ENCODE data around the gene LRP5. TPM values are rescaled to one million over a fixed set of nuclear protein-coding genes. Genes with fewer than 3 reads are reported as not detected.

LRP5 gene
- total RNA-seq, 1 donor from 2014 or later: 65.0 TPM

GRCh38 chr11:68374531-68374930 is 62.1 kb downstream of the LRP5 start:
- DNase-seq (ENCODE audit: extremely low spot score, unreplicated experiment): no peak
- Mint-ChIP-seq H3K9me3 (no peaks in the 10 kb centered on the region), H3K4me3 (peak overlapping the region; percentile 78), H3K4me1 (ENCODE audit: unreplicated experiment) (peaks cover 47% of the 10 kb centered on the region), H3K27me3 (no peaks in the 10 kb centered on the region), H3K36me3 (peaks cover 5% of the 10 kb centered on the region), H3K27ac (peak overlapping the region; percentile 81)
- TF ChIP-seq CTCF (conservative IDR thresholded peaks at IDR 0.05): no peak

- Mint-ChIP-seq H3K4me1 (ENCODE audit: unreplicated experiment) (peaks cover 53% of the 10 kb centered on the region), H3K36me3 (peaks cover 5% of the 10 kb centered on the region)
- TF ChIP-seq CTCF (conservative IDR thresholded peaks at IDR 0.05): no peak
Measured at GRCh38 chr11:68375337-68375736, 62.9 kb downstream of the LRP5 start.

GRCh38 chr11:68375766-68376165 is 63.4 kb downstream of the LRP5 start:
- no peaks in the 10 kb centered on the region for H3K27me3 Mint-ChIP-seq
- no peak for DNase-seq (ENCODE audit: extremely low spot score, unreplicated experiment)
- peaks cover 53% of the 10 kb centered on the region for H3K4me1 Mint-ChIP-seq (ENCODE audit: unreplicated experiment)
- H3K4me3 Mint-ChIP-seq: no peak overlapping the region
- peaks cover 5% of the 10 kb centered on the region for H3K36me3 Mint-ChIP-seq
- no peak for TF ChIP-seq CTCF (conservative IDR thresholded peaks at IDR 0.05)
- no peaks in the 10 kb centered on the region for H3K9me3 Mint-ChIP-seq
- H3K27ac Mint-ChIP-seq: no peak overlapping the region

More at GRCh38 chr11:68375337-68375736, 62.9 kb downstream of the LRP5 start:
- Mint-ChIP-seq H3K27me3 (no peaks in the 10 kb centered on the region), H3K4me3 (peak overlapping the region; percentile 73), H3K9me3 (no peaks in the 10 kb centered on the region), H3K27ac (peak overlapping the region; percentile 70)
- DNase-seq (ENCODE audit: extremely low spot score, unreplicated experiment): no peak

- TF ChIP-seq CTCF (conservative IDR thresholded peaks at IDR 0.05): no peak
- Mint-ChIP-seq H3K4me1 (ENCODE audit: unreplicated experiment) (peaks cover 48% of the 10 kb centered on the region), H3K9me3 (no peaks in the 10 kb centered on the region), H3K36me3 (no peaks in the 10 kb centered on the region), H3K4me3 (no peak overlapping the region), H3K27ac (no peak overlapping the region), H3K27me3 (no peaks in the 10 kb centered on the region)
- no peak for DNase-seq (ENCODE audit: extremely low spot score, unreplicated experiment)
Measured at GRCh38 chr11:68377389-68377795, 65.0 kb downstream of the LRP5 start.

- Mint-ChIP-seq H3K27me3 (no peaks in the 10 kb centered on the region), H3K27ac (peak overlapping the region; percentile 89), H3K36me3 (no peaks in the 10 kb centered on the region), H3K4me1 (ENCODE audit: unreplicated experiment) (peaks cover 39% of the 10 kb centered on the region), H3K9me3 (no peaks in the 10 kb centered on the region), H3K4me3 (no peak overlapping the region)
- no peak for TF ChIP-seq CTCF (conservative IDR thresholded peaks at IDR 0.05)
- DNase-seq (ENCODE audit: extremely low spot score, unreplicated experiment): no peak
Measured at GRCh38 chr11:68379206-68379605, 66.8 kb downstream of the LRP5 start.

Measured in type B pancreatic cell (in vitro differentiated cells).